Epithelial cell of esophagus (primary cell): Measurements from ENCODE around the gene VAX1.
"Not testable (repeated sequence)": the region's sequence is repeated elsewhere in the genome, so short reads cannot be mapped to it uniquely, and the experiment has no call there.

Experiments used
- DNase-seq: peaks from one replicate; pipeline ENCODE4 v3.0.0; 2010; ENCODE audit warnings: low read depth
- H3K4me3 ChIP-seq: 2 replicates; pipeline ENCODE4 v1.5.1; 2011; ENCODE audit warnings: mild to moderate bottlenecking, low read length, control low read depth
- TF ChIP-seq, protein P1 (sequence below): IDR thresholded peaks from 2 replicates; pipeline ENCODE4 v1.5.1; 2011; ENCODE audit warnings: low read depth, mild to moderate bottlenecking, low read length, control low read depth, inconsistent platforms; ENCODE audit not compliant: insufficient read depth; ENCODE audit errors: missing control alignments

The VAX1 gene

GRCh38 chr10:117087521-117087920 lies 50.5 kb downstream of the VAX1 start:
- no peak overlapping the region for H3K4me3 ChIP-seq
- no peak for DNase-seq
- TF ChIP-seq, protein P1, sequence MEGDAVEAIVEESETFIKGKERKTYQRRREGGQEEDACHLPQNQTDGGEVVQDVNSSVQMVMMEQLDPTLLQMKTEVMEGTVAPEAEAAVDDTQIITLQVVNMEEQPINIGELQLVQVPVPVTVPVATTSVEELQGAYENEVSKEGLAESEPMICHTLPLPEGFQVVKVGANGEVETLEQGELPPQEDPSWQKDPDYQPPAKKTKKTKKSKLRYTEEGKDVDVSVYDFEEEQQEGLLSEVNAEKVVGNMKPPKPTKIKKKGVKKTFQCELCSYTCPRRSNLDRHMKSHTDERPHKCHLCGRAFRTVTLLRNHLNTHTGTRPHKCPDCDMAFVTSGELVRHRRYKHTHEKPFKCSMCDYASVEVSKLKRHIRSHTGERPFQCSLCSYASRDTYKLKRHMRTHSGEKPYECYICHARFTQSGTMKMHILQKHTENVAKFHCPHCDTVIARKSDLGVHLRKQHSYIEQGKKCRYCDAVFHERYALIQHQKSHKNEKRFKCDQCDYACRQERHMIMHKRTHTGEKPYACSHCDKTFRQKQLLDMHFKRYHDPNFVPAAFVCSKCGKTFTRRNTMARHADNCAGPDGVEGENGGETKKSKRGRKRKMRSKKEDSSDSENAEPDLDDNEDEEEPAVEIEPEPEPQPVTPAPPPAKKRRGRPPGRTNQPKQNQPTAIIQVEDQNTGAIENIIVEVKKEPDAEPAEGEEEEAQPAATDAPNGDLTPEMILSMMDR, result no peak

DNA sequence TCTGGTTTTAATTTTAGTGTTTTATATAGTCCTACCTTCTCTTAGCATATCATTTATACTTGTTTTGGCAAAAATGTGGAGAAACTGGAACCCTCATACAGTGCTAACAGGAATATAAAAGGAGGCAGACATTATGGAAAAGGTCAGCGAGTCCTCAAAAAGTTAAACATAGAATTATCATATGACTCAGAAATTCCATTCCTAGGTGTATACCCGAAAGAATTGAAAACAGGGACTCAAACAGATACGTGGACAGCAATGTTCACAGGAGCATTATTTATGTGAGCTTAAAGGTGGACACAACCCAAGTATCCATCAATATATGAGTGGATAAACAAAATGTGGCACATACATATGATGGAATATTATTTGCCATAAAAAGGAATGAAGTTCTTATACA lies 51.5 kb downstream of the VAX1 start:
- no peak overlapping the region for H3K4me3 ChIP-seq
- TF ChIP-seq, protein P1, result no peak
- peak; percentile 26 for DNase-seq

- not testable (repeated sequence) for H3K4me3 ChIP-seq
- peak; percentile 9 for DNase-seq
These were observed 53.4 kb downstream of the VAX1 start for GRCh38 chr10:117084421-117085246.
